Measurements from ENCODE around the gene ASCC3.

DNA sequence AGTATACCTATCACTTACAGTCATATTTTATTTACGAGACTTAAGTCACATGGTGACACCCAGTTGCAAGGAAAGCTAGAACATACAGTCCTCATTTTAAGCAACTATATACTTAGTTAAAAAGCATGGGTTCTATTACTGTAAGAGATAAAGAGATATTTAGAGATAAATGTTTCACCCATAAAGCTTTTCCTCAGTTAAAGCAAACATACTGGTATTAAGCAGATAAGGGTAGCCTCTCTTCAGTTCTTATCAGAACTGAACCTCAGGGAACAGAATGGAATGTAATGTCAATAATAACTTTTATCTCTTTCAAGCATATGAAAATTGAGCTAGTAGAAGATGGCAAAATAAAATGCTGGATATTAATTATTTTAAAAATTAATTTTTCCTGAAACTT lies 9.9 kb upstream of the ASCC3 start:
- TF ChIP-seq POLR2A (IDR thresholded peaks at IDR 0.05; ENCODE audit: low read depth, low read length) (no peak), TAF1 (IDR thresholded peaks at IDR 0.05; ENCODE audit: low read depth, low read length) (no peak), POLR2AphosphoS5 (IDR thresholded peaks at IDR 0.05; ENCODE audit: low read depth, low read length) (no peak)

Data from GM12891 (cell line).